Kidney tubule cell (primary cell): ENCODE results near the gene RIPK4.
A peak's percentile ranks its signal among the peaks of the same experiment; 100 is the strongest.

Source experiments
- DNase-seq: peaks from one replicate; pipeline ENCODE4 v3.0.0-alpha.2; 2018; ENCODE audit warnings: low spot score

RIPK4 gene

GRCh38 chr21:41769111-41769510, 2.3 kb upstream of the RIPK4 start:
- DNase-seq = no peak

GRCh38 chr21:41768437-41769042, 1.7 kb upstream of the RIPK4 start:
- peak; percentile 92 for DNase-seq

GRCh38 chr21:41767606-41768436, 969 bp upstream of the RIPK4 start:
- peak; percentile 90 for DNase-seq

GRCh38 chr21:41765973-41766882, 624 bp downstream of the RIPK4 start:
- peak; percentile 42 for DNase-seq

GRCh38 chr21:41765420-41765821, 1.4 kb downstream of the RIPK4 start:
- peak; percentile 35 for DNase-seq

- DNase-seq = peak; percentile 94
Measured at GRCh38 chr21:41764558-41765419, 2.1 kb downstream of the RIPK4 start.

GRCh38 chr21:41763996-41764395, 2.9 kb downstream of the RIPK4 start:
- DNase-seq = no peak

GRCh38 chr21:41763398-41763931, 3.4 kb downstream of the RIPK4 start:
- peak; percentile 35 for DNase-seq

GRCh38 chr21:41762753-41763152, 4.1 kb downstream of the RIPK4 start:
- no peak for DNase-seq

GRCh38 chr21:41761934-41762635, 4.8 kb downstream of the RIPK4 start:
- DNase-seq = no peak

GRCh38 chr21:41761211-41761933, 5.5 kb downstream of the RIPK4 start:
- DNase-seq = peak; percentile 69

- no peak for DNase-seq
Measured at GRCh38 chr21:41760411-41760810, 6.4 kb downstream of the RIPK4 start.

- no peak for DNase-seq
Measured at GRCh38 chr21:41759926-41760325, 6.9 kb downstream of the RIPK4 start.

GRCh38 chr21:41759214-41759840, 7.5 kb downstream of the RIPK4 start:
- peak; percentile 22 for DNase-seq

GRCh38 chr21:41758550-41758949, 8.3 kb downstream of the RIPK4 start:
- peak; percentile 62 for DNase-seq

- no peak for DNase-seq
Measured at GRCh38 chr21:41755934-41756773, 10.7 kb downstream of the RIPK4 start.

GRCh38 chr21:41755258-41755933, 11.5 kb downstream of the RIPK4 start:
- no peak for DNase-seq

GRCh38 chr21:41754479-41754891, 12.4 kb downstream of the RIPK4 start:
- no peak for DNase-seq
